Keratinocyte (primary cell): ENCODE measurements around the gene PDZRN3.

ENCODE experiments used
- CTCF ChIP-seq, 3 experiments: IDR thresholded peaks in 1 of 3; conservative IDR thresholded peaks in 1 of 3; optimal IDR thresholded peaks in 1 of 3; 2 replicates in 2 of 3; 3 replicates in 1 of 3; pipeline versions ENCODE3 to v1.5.1; 2011; ENCODE audit warnings: low read length in 3 of 3, mild to moderate bottlenecking in 3 of 3, moderate library complexity in 2 of 3, control low read depth in 1 of 3, inconsistent platforms in 1 of 3; ENCODE audit not compliant: insufficient read depth in 2 of 3; ENCODE audit errors: extremely low read depth in 1 of 3
- EZH2 ChIP-seq: IDR thresholded peaks from one replicate; pipeline ENCODE4 v1.6.1; 2012; ENCODE audit warnings: inconsistent platforms, mild to moderate bottlenecking, low read length, moderate library complexity

- TF ChIP-seq CTCF (optimal IDR thresholded peaks at IDR 0.05 in 1 of 3, IDR thresholded peaks at IDR 0.05 in 1 of 3, conservative IDR thresholded peaks at IDR 0.05 in 1 of 3; ENCODE audit: extremely low read depth in 1 of 3, insufficient read depth in 2 of 3, low read length in 3 of 3): no peak
- TF ChIP-seq EZH2: no peak
These were observed 29.1 kb upstream of the PDZRN3 start for GRCh38 chr3:73653877-73654276.
